Astrocyte (in vitro differentiated cells and primary cell): ENCODE measurements around the gene SERPINE1. TPM values are rescaled to one million over a fixed set of nuclear protein-coding genes. Genes with fewer than 3 reads are reported as not detected.

Source experiments
- DNase-seq: peaks from one replicate; pipeline ENCODE4 v3.0.0-alpha.2; 2010; ENCODE audit warnings: low read depth
- FAIRE-seq: peaks from 2 replicates; lab custom pipeline; 2011; peaks lifted over from hg19 to GRCh38; lab: Jason Lieb, UNC
- H2AFZ ChIP-seq: 2 replicates; pipeline ENCODE4 v1.6.0; 2012; ENCODE audit warnings: low read depth, low read length, inconsistent platforms
- H3K27ac ChIP-seq: 2 replicates; pipeline ENCODE4 v1.5.1; 2011; ENCODE audit warnings: low read depth, low read length, inconsistent platforms
- H3K27me3 ChIP-seq: 2 replicates; pipeline ENCODE4 v1.6.0; 2011; ENCODE audit warnings: low read length, inconsistent platforms; ENCODE audit not compliant: insufficient read depth
- H3K36me3 ChIP-seq: 2 replicates; pipeline ENCODE4 v1.5.1; 2011; ENCODE audit warnings: low read length, inconsistent platforms; ENCODE audit not compliant: insufficient read depth
- H3K4me1 ChIP-seq: 2 replicates; pipeline ENCODE4 v1.5.1; 2011; ENCODE audit warnings: low read length, inconsistent platforms; ENCODE audit not compliant: insufficient read depth
- H3K4me2 ChIP-seq: 2 replicates; pipeline ENCODE4 v1.6.0; 2012; ENCODE audit warnings: low read length, inconsistent platforms
- H3K4me3 ChIP-seq: 2 replicates; pipeline ENCODE4 v1.5.1; 2011; ENCODE audit warnings: low read depth, mild to moderate bottlenecking, low read length, inconsistent platforms; ENCODE audit not compliant: insufficient read depth
- H3K79me2 ChIP-seq: 2 replicates; pipeline ENCODE4 v1.6.0; 2012; ENCODE audit warnings: mild to moderate bottlenecking, low read length, inconsistent platforms; ENCODE audit not compliant: insufficient read depth
- H3K9ac ChIP-seq: 2 replicates; pipeline ENCODE4 v1.6.0; 2012; ENCODE audit warnings: mild to moderate bottlenecking, low read length, inconsistent platforms
- H3K9me3 ChIP-seq: 2 replicates; pipeline ENCODE4 v1.5.1; 2012; ENCODE audit warnings: low read depth, mild to moderate bottlenecking, low read length, inconsistent platforms; ENCODE audit not compliant: insufficient read depth
- H4K20me1 ChIP-seq: 2 replicates; pipeline ENCODE4 v1.6.0; 2012; ENCODE audit warnings: low read length, inconsistent platforms; ENCODE audit not compliant: insufficient read depth
- H3K27ac Mint-ChIP-seq: one replicate; pipeline ENCODE4 v1.8.0; 2021; ENCODE audit warnings: mild to moderate bottlenecking, mixed read lengths; ENCODE audit not compliant: unreplicated experiment
- H3K27me3 Mint-ChIP-seq: one replicate; pipeline ENCODE4 v1.8.0; 2021; ENCODE audit warnings: low read depth, mixed read lengths; ENCODE audit not compliant: unreplicated experiment
- H3K36me3 Mint-ChIP-seq: one replicate; pipeline ENCODE4 v1.8.0; 2021; ENCODE audit warnings: low read depth, mixed read lengths; ENCODE audit not compliant: unreplicated experiment
- H3K4me1 Mint-ChIP-seq: one replicate; pipeline ENCODE4 v1.8.0; 2021; ENCODE audit warnings: low read depth, mixed read lengths; ENCODE audit not compliant: unreplicated experiment
- H3K4me3 Mint-ChIP-seq: one replicate; pipeline ENCODE4 v1.8.0; 2021; ENCODE audit warnings: mild to moderate bottlenecking, moderate library complexity, mixed read lengths; ENCODE audit not compliant: unreplicated experiment
- H3K9me3 Mint-ChIP-seq: one replicate; pipeline ENCODE4 v1.8.0; 2021; ENCODE audit warnings: mild to moderate bottlenecking, mixed read lengths; ENCODE audit not compliant: unreplicated experiment
- CTCF ChIP-seq: IDR thresholded peaks from 2 replicates; pipeline ENCODE4 v1.5.1; 2011; ENCODE audit warnings: low read depth, mild to moderate bottlenecking, inconsistent platforms, low read length, moderate library complexity; ENCODE audit not compliant: insufficient read depth
- EZH2 ChIP-seq: IDR thresholded peaks from 2 replicates; pipeline ENCODE4 v1.6.1; 2012; ENCODE audit warnings: mild to moderate bottlenecking, low read length, inconsistent platforms; ENCODE audit not compliant: insufficient read depth
- total RNA-seq: library from RNA; stranded (reverse); gene quantifications from 2 replicates; pipeline ENCODE4 v1.2.1, GENCODE V29; 2021

Gene SERPINE1
- total RNA-seq, 1 donor from 2014 or later, result 1,496 TPM

- Mint-ChIP-seq H3K27me3 (no peaks in the 10 kb centered on the region), H3K4me3 (peak overlapping the region; percentile 99), H3K4me1 (peaks cover 34% of the 10 kb centered on the region), H3K9me3 (peaks cover 2% of the 10 kb centered on the region), H3K36me3 (peaks cover 34% of the 10 kb centered on the region), H3K27ac (peak overlapping the region; percentile 97)
- H3K9ac ChIP-seq, result peak overlapping the region; percentile 93
- peaks cover 26% of the 10 kb centered on the region for H3K36me3 ChIP-seq
- H3K4me3 ChIP-seq, result peak overlapping the region; percentile 96
- FAIRE-seq (no peak), DNase-seq (no peak)
- H2AFZ ChIP-seq, result no peak overlapping the region
- H3K27me3 ChIP-seq, result no peaks in the 10 kb centered on the region
- peaks cover 62% of the 10 kb centered on the region for H3K79me2 ChIP-seq
- peak overlapping the region; percentile 98 for H3K4me2 ChIP-seq
- TF ChIP-seq CTCF (no peak), EZH2 (no peak)
- H4K20me1 ChIP-seq, result peaks cover 54% of the 10 kb centered on the region
- peak overlapping the region; percentile 97 for H3K27ac ChIP-seq
- H3K4me1 ChIP-seq, result peaks cover 71% of the 10 kb centered on the region
- H3K9me3 ChIP-seq, result no peaks in the 10 kb centered on the region
Observed at GRCh38 chr7:101127460-101128039, 646 bp downstream of the SERPINE1 start.

GRCh38 chr7:101128040-101128834 lies 1.3 kb downstream of the SERPINE1 start:
- TF ChIP-seq EZH2 (no peak), CTCF (no peak)
- Histone ChIP-seq H3K36me3 (peaks cover 32% of the 10 kb centered on the region), H3K4me1 (peaks cover 65% of the 10 kb centered on the region), H3K4me2 (peak overlapping the region; percentile 98), H3K9ac (peak overlapping the region; percentile 93), H3K9me3 (no peaks in the 10 kb centered on the region), H3K79me2 (peaks cover 59% of the 10 kb centered on the region), H3K27me3 (no peaks in the 10 kb centered on the region), H2AFZ (no peak overlapping the region), H3K27ac (peak overlapping the region; percentile 97), H4K20me1 (peaks cover 61% of the 10 kb centered on the region), H3K4me3 (peak overlapping the region; percentile 96)
- Mint-ChIP-seq H3K9me3 (peaks cover 2% of the 10 kb centered on the region), H3K27me3 (no peaks in the 10 kb centered on the region), H3K4me3 (peak overlapping the region; percentile 99), H3K4me1 (peaks cover 31% of the 10 kb centered on the region), H3K36me3 (peaks cover 36% of the 10 kb centered on the region), H3K27ac (peak overlapping the region; percentile 89)
- DNase-seq, result no peak
- no peak for FAIRE-seq
